A549 (cell line): ENCODE measurements around the gene MESP2. TPM values are rescaled to one million over a fixed set of nuclear protein-coding genes. Genes with fewer than 3 reads are reported as not detected.
A peak's percentile ranks its signal among the peaks of the same experiment; 100 is the strongest.

Experiments used
- ATAC-seq, 2 experiments: fragments of 200-7000 bp in 1 of 2; fragments of >200 bp in 1 of 2; cut with Nextera tagmentation in 1 of 2; cut with Tn5 transposase in 1 of 2; 3 replicates each; pipeline versions ENCODE4 v1.8.0 to v1.9.1; 2018 to 2020; ENCODE audit warnings: mild to moderate bottlenecking in 1 of 2, moderate library complexity in 1 of 2
- CTCF ChIA-PET: fragments of 300-600 bp; sonication (Branson Sonifier 250); formaldehyde crosslinking; extraction: SDS; loops from one replicate; lab custom pipeline; 2021; ENCODE audit warnings: antibody characterized with exemption, inconsistent platforms; lab: Yijun Ruan, JAX
- POLR2A ChIA-PET: fragments of 350-600 bp; formaldehyde crosslinking; extraction: SDS; loops from one replicate; lab custom pipeline; 2021; ENCODE audit warnings: antibody characterized with exemption, inconsistent platforms; lab: Yijun Ruan, JAX
- DNase-seq, 2 experiments: peaks; one replicate each; pipeline versions ENCODE4 v3.0.0 to v3.0.0-alpha.2; 2011 to 2016; ENCODE audit warnings: low read depth in 1 of 2, low spot score in 1 of 2
- FAIRE-seq: peaks from 2 replicates; lab custom pipeline; 2011; peaks lifted over from hg19 to GRCh38; lab: Jason Lieb, UNC
- H3K27ac ChIP-seq, 2 experiments: fragments of >200 bp; sonication (Bioruptor Twin); formaldehyde crosslinking; 3 replicates each; pipeline ENCODE4 v1.5.1; 2016 to 2017
- H3K4me1 ChIP-seq: fragments of >200 bp; sonication (Bioruptor Twin); formaldehyde crosslinking; 3 replicates; pipeline ENCODE4 v1.6.1; 2016
- H3K4me2 ChIP-seq: fragments of >200 bp; sonication (Bioruptor Twin); formaldehyde crosslinking; 3 replicates; pipeline ENCODE4 v1.6.1; 2016
- H3K4me3 ChIP-seq: fragments of >200 bp; sonication (Bioruptor Twin); formaldehyde crosslinking; 3 replicates; pipeline ENCODE4 v1.5.1; 2016
- H3K9me3 ChIP-seq: fragments of >200 bp; sonication (Bioruptor Twin); formaldehyde crosslinking; 3 replicates; pipeline ENCODE4 v1.6.1; 2016
- CBX8 ChIP-seq: fragments of 200-600 bp; sonication (generic); IDR thresholded peaks from 2 replicates; pipeline ENCODE4 v1.6.1; 2016
- CTCF ChIP-seq: fragments of >200 bp; sonication (Bioruptor Twin); formaldehyde crosslinking; IDR thresholded peaks from 3 replicates; pipeline ENCODE4 v1.5.1; 2016
- E2F6 ChIP-seq: IDR thresholded peaks from 2 replicates; pipeline ENCODE4 v1.6.1; 2012; ENCODE audit warnings: low read depth, borderline replicate concordance
- FOSL2 ChIP-seq, 2 experiments: fragments of 450-650 bp in 1 of 2; fragments of >200 bp in 1 of 2; sonication (Bioruptor Twin) in 1 of 2; formaldehyde crosslinking; IDR thresholded peaks; 2 replicates each; pipeline versions ENCODE4 v1.5.0 to v1.6.1; 2016 to 2020; ENCODE audit warnings: mild to moderate bottlenecking in 1 of 2, moderate library complexity in 1 of 2
- FOXS1 ChIP-seq: fragments of 250-450 bp; sonication (Bioruptor Pico); IDR thresholded peaks from 2 replicates; pipeline ENCODE4 v1.5.0; 2020; ENCODE audit warnings: mild to moderate bottlenecking, moderate library complexity
- HDAC2 ChIP-seq: fragments of 200-600 bp; sonication (generic); IDR thresholded peaks from 2 replicates; pipeline ENCODE4 v1.6.1; 2016
- HES2 ChIP-seq: fragments of >200 bp; sonication (Bioruptor Twin); formaldehyde crosslinking; IDR thresholded peaks from 2 replicates; pipeline ENCODE4 v1.6.1; 2016
- HMGXB4 ChIP-seq: fragments of 250-450 bp; sonication (Bioruptor Pico); IDR thresholded peaks from 2 replicates; pipeline ENCODE4 v1.5.0; 2021; ENCODE audit warnings: mild to moderate bottlenecking, moderate library complexity, borderline replicate concordance
- KDM5A ChIP-seq: fragments of 200-600 bp; sonication (generic); IDR thresholded peaks from 2 replicates; pipeline ENCODE4 v1.6.1; 2016; ENCODE audit warnings: antibody characterized with exemption, mild to moderate bottlenecking
- MAX ChIP-seq: IDR thresholded peaks from 2 replicates; pipeline ENCODE4 v1.6.1; 2012
- PHF8 ChIP-seq: fragments of 200-600 bp; sonication (generic); IDR thresholded peaks from 2 replicates; pipeline ENCODE4 v1.6.1; 2016; ENCODE audit warnings: low read depth, mild to moderate bottlenecking, antibody characterized with exemption, moderate library complexity, borderline replicate concordance
- POLR2A ChIP-seq: IDR thresholded peaks from 2 replicates; pipeline ENCODE4 v1.6.1; 2012; ENCODE audit warnings: mild to moderate bottlenecking, low read length
- RAD21 ChIP-seq, 2 experiments: fragments of >200 bp in 1 of 2; sonication (Bioruptor Twin) in 1 of 2; formaldehyde crosslinking in 1 of 2; IDR thresholded peaks in 1 of 2; conservative IDR thresholded peaks in 1 of 2; 2 replicates in 1 of 2; 3 replicates in 1 of 2; pipeline ENCODE4 v1.6.1; 2012 to 2018; ENCODE audit warnings: inconsistent platforms in 1 of 2
- SMC3 ChIP-seq: fragments of >200 bp; sonication (Bioruptor Twin); formaldehyde crosslinking; IDR thresholded peaks from 3 replicates; pipeline ENCODE4 v1.6.1; 2018; ENCODE audit warnings: inconsistent platforms
- SREBF2 ChIP-seq: fragments of 450-650 bp; IDR thresholded peaks from 2 replicates; pipeline ENCODE4 v1.6.1; 2014; ENCODE audit warnings: mild to moderate bottlenecking, moderate library complexity
- TP53 ChIP-seq: fragments of 250-450 bp; sonication (Bioruptor Pico); IDR thresholded peaks from 2 replicates; pipeline ENCODE4 v1.5.0; 2021; ENCODE audit warnings: mild to moderate bottlenecking, moderate library complexity
- ZFP36 ChIP-seq: fragments of 450-650 bp; IDR thresholded peaks from 2 replicates; pipeline ENCODE4 v1.6.1; 2014; ENCODE audit warnings: borderline replicate concordance; ENCODE audit not compliant: partially characterized antibody
- WGBS: methylation state at CpG from one replicate; pipeline ENCODE4 v1.1.6; 2017; ENCODE audit errors: missing lambda C conversion rate; 5-methylcytosine and 5-hydroxymethylcytosine counted together
- polyA plus RNA-seq, 4 experiments: library from polyadenylated mRNA; depleted of rRNA in 3 of 4; stranded (reverse); fragments of >200 nt; fragmentation: RNase III in 1 of 4; extraction: RNeasy Plus Mini Kit Qiagen cat#74134 plus additional on column Dnase treatment in 1 of 4; gene quantifications; 2 replicates in 3 of 4; 3 replicates in 1 of 4; pipeline ENCODE4 v1.2.3, GENCODE V29; 2011 to 2017

MESP2 gene
- polyA plus RNA-seq, 2 of the 4 experiments (the other 2 are of a cell fraction), result 0.22 to 0.57 TPM

- FAIRE-seq, result no peak
- no peak for DNase-seq
- Histone ChIP-seq H3K4me1 (no peaks in the 10 kb centered on the region), H3K9me3 (no peaks in the 10 kb centered on the region), H3K4me3 (no peak overlapping the region), H3K27ac (no peak overlapping the region), H3K4me2 (no peak overlapping the region)
- TF ChIP-seq TP53 (no peak), FOSL2 (IDR thresholded peaks at IDR 0.05) (no peak), FOSL2 (CRISPR knock-in tag; IDR thresholded peaks at IDR 0.05) (no peak)
- ATAC-seq, result no peak
- ChIA-PET POLR2A (no interaction called here), CTCF (interaction anchor here (0.7 to 5.1 kb wide), 10 partner anchors 10 to 143 kb away, joined by 3 to 34 read pairs (median 4); partner anchors contain the start of gene MESP1)
- WGBS, result 64% methylated on average over 5 of the region's 5 CpGs
These were observed 44.9 kb upstream of the MESP2 start for GRCh38 chr15:89731275-89731674.

GRCh38 chr15:89732451-89733172, 43.5 kb upstream of the MESP2 start:
- Histone ChIP-seq H3K9me3 (no peaks in the 10 kb centered on the region), H3K4me2 (no peak overlapping the region), H3K4me1 (no peaks in the 10 kb centered on the region), H3K27ac (no peak overlapping the region), H3K4me3 (no peak overlapping the region)
- DNase-seq (no peak), FAIRE-seq (no peak), ATAC-seq (no peak)
- WGBS, result 63% methylated on average over 8 of the region's 8 CpGs
- POLR2A ChIA-PET, result interaction anchor here (1.1 kb wide), 1 partner anchor 18 kb away, joined by 4 read pairs; the partner anchor contains the start of gene MESP1
- CTCF ChIA-PET, result interaction anchor here (0.6 to 5.1 kb wide), 14 partner anchors 8 to 458 kb away, joined by 3 to 34 read pairs (median 4); partner anchors contain the start of gene MESP1
- no peak for TF ChIP-seq HES2
- no peak for TF ChIP-seq MAX
- no peak for TF ChIP-seq HMGXB4 (CRISPR knock-in tag)
- TF ChIP-seq SREBF2, result no peak
- TF ChIP-seq KDM5A, result no peak
- no peak for TF ChIP-seq FOXS1 (CRISPR knock-in tag)
- TF ChIP-seq HDAC2, result no peak

GRCh38 chr15:89735773-89736172, 40.4 kb upstream of the MESP2 start:
- no peak overlapping the region for H3K27ac ChIP-seq
- POLR2A ChIA-PET, result no interaction called here
- no peak for DNase-seq
- no peak overlapping the region for H3K4me3 ChIP-seq
- H3K4me1 ChIP-seq, result no peaks in the 10 kb centered on the region
- TF ChIP-seq CBX8 (no peak), SMC3 (no peak), ZFP36 (no peak), PHF8 (no peak), FOSL2 (IDR thresholded peaks at IDR 0.05) (no peak), FOSL2 (CRISPR knock-in tag; IDR thresholded peaks at IDR 0.05) (no peak), POLR2A (no peak)
- TF ChIP-seq, all 56 proteins: peak for 0
- CTCF ChIA-PET, result interaction anchor here (1.1 to 5.1 kb wide), 4 partner anchors 9 to 63 kb away, joined by 3 to 34 read pairs (median 6); no protein-coding TSS in a partner anchor
- 50% methylated on average over 4 of the region's 4 CpGs for whole genome bisulfite sequencing
- H3K9me3 ChIP-seq, result no peaks in the 10 kb centered on the region
- FAIRE-seq, result no peak
- no peak overlapping the region for H3K4me2 ChIP-seq
- no peak for ATAC-seq

GRCh38 chr15:89740137-89740536, 36.0 kb upstream of the MESP2 start:
- H3K9me3 ChIP-seq, result no peaks in the 10 kb centered on the region
- ATAC-seq, result peak; percentile 87 to 95
- CTCF ChIA-PET, result interaction anchor here (0.6 to 6.4 kb wide), 51 partner anchors 8 to 553 kb away, joined by 3 to 110 read pairs (median 4); partner anchors contain the start of genes AP3S2, ARPIN, CIB1 and GDPGP1
- no peak overlapping the region for H3K4me3 ChIP-seq
- POLR2A ChIA-PET, result interaction anchor here (0.6 to 1.0 kb wide), 2 partner anchors 10 to 135 kb away, joined by 3 to 7 read pairs; partner anchors contain the start of gene MESP1
- no peaks in the 10 kb centered on the region for H3K4me1 ChIP-seq
- H3K27ac ChIP-seq, result peak overlapping the region in 1 of 2 experiments; percentile 36; a peak in 1 of 6 replicates
- DNase-seq, result peak; percentile 83 to 85
- TF ChIP-seq E2F6 (0 out of 2 replicates have a peak, but pooled peaks have one; percentile 24), CTCF (peak; percentile 96), HES2 (no peak), SMC3 (peak; percentile 77), RAD21 (conservative IDR thresholded peaks at IDR 0.05 in 1 of 2, IDR thresholded peaks at IDR 0.05 in 1 of 2) (peak; percentile 89 to 95)
- peak; percentile 99 for FAIRE-seq
- peak overlapping the region; percentile 65 for H3K4me2 ChIP-seq
- WGBS, result 2% methylated on average over 8 of the region's 8 CpGs
